Activated T-cell treated with anti-CD3 and anti-CD28 coated beads for 4 hours (primary cell): Measurements from ENCODE around the gene FAM241A.
A peak's percentile ranks its signal among the peaks of the same experiment; 100 is the strongest.

Source experiments
- DNase-seq: peaks from one replicate; pipeline ENCODE4 v3.0.0-alpha.2; 2020

Gene FAM241A

GRCh38 chr4:112219826-112220366 lies 74.6 kb downstream of the FAM241A start:
- DNase-seq = no peak

- no peak for DNase-seq
Observed at GRCh38 chr4:112222219-112222955, 77.1 kb downstream of the FAM241A start.

DNA sequence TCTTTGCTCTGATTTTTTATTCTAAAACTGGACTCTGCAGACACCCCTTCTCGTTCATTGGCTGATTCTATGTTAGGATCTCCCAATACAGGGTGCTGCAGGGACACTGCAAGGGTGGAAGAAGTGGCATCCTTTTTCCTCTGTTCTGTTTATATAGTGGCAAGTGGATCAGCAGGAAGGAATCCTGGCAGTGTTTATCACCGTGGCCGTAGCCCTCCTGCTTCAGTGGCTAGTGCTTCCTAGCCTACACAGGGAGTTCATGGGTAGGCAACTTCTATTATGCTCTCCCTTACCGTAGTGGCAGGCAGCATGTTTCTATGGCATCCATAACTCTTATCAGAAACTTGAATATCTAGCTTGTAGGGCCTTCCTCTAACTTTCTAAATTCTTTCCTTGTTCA lies 79.9 kb downstream of the FAM241A start:
- DNase-seq = no peak

- peak; percentile 95 for DNase-seq
Observed at GRCh38 chr4:112230879-112231778, 85.9 kb downstream of the FAM241A start.

DNA sequence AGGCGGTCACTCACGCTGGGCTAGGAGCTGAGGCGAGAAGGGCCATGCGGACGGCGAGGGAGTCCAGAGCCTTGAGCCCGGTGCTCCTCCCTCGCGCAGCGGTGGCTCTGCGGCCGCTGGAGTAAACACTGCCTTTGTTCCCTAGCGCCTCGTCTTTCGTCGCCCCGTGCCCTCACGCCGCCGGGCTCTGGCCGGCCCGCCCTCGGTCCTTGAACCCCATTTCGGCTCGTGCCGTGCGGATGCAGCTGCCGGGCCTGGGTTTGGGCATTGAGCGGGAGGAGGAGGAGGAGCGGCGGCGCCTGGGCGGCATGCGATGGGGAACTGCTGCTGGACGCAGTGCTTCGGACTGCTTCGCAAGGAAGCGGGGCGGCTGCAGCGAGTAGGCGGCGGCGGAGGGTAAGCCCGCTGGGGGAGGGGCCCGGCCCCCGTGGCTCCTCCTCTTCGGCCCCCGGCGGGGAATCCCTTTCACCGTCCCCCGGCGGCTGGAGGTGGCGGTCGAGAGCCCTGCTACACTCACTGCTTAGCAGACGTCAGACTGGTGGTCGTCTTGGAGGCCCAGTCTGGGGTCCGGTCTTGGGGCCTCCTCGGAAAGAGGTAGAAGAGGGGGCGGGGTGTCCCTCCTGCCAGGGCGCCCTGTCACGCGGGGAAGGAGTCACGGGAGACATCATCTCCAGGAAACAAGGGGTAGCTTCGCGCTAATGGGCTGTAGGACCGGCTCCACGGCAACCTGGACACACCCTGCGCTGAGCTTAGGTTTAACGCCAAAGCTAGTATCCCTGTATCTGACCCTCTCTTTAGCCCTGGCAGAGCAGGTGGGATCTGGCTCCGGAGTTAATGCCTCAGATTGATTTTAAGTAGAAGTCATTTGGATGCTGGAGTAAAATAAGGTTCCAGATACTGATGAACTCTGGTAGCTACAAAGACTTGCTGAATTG lies 86.8 kb downstream of the FAM241A start, which contains the start of gene AP1AR:
Gene AP1AR, plus strand, starts transcription at position 9 of the 935 bp plus-strand sequence. Its CDS starts 305 bp downstream, at position 314.
- DNase-seq = peak; percentile 64

- peak; percentile 55 for DNase-seq
Observed at GRCh38 chr4:112234952-112235609, 89.8 kb downstream of the FAM241A start.

DNA sequence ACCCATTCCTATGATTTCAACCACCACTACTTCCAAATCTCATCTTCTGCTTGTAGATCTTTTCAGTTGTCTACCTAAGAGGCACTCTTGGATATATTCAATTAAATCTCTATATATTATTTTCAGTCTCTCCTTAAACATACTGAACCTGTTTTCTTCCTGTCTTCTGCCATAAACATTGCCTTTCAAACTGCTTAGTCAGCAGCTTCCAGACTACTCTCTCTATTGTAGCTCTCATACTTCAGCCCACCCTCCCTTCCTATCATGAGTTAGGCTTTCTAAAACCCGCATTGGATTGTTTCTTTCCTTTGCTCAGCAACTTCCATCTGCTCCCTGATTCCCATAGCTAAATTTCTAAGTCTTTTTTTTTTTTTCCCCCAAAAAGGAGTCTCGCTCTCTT lies 90.8 kb downstream of the FAM241A start:
- no peak for DNase-seq

DNA sequence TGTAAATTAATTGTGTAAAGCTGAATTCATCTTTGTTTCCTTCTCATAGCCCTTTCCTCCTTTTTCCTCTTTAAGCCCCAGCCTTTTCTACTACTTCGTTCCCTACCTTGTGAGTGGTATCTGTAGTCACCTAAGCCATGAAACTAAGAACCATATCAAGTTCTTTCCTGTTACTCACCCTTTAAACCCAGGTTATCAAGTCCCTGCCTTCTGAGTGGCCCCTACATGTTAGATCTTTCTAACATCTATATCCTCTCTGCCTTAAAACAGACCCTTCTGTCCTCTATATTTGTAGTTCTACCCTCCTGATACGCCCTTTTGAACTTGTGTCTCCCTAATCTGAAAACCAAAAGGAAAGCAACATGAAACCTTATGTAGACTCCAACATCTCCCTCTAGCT lies 93.6 kb downstream of the FAM241A start:
- DNase-seq = no peak
